Suprapubic skin (tissue), 3 donors: ENCODE results near the gene MARCO.

ENCODE experiments used
- CTCF ChIP-seq, 2 donors: fragments of 200-600 bp in 1 of 2; fragments of 450-650 bp in 1 of 2; sonication (generic) in 1 of 2; IDR thresholded peaks; one replicate each; pipeline ENCODE4 v1.5.1; 2016 to 2019; ENCODE audit warnings: antibody characterized with exemption in 2 of 2, mild to moderate bottlenecking in 1 of 2, moderate library complexity in 1 of 2
- EP300 ChIP-seq: sonication (generic); formaldehyde crosslinking; IDR thresholded peaks from one replicate; pipeline ENCODE4 v1.6.1; 2017; ENCODE audit warnings: antibody characterized with exemption
- POLR2A ChIP-seq, 2 donors: fragments of 450-650 bp; IDR thresholded peaks; one replicate each; pipeline ENCODE4 v1.6.1; 2017; ENCODE audit warnings: antibody characterized with exemption in 2 of 2, mild to moderate bottlenecking in 2 of 2, moderate library complexity in 2 of 2

GRCh38 chr2:118893100-118893499 is 48.9 kb upstream of the MARCO start:
- no peak for TF ChIP-seq POLR2A (IDR thresholded peaks at IDR 0.05)
- TF ChIP-seq CTCF (IDR thresholded peaks at IDR 0.05) = no peak
- no peak for TF ChIP-seq EP300
